GM12801 (cell line): ENCODE measurements around the gene ASCL2.

Source experiments
- CTCF ChIP-seq: IDR thresholded peaks from one replicate; pipeline ENCODE4 v1.5.1; 2011; ENCODE audit warnings: control low read depth; ENCODE audit not compliant: insufficient read length; ENCODE audit errors: extremely low read depth

The ASCL2 gene

DNA sequence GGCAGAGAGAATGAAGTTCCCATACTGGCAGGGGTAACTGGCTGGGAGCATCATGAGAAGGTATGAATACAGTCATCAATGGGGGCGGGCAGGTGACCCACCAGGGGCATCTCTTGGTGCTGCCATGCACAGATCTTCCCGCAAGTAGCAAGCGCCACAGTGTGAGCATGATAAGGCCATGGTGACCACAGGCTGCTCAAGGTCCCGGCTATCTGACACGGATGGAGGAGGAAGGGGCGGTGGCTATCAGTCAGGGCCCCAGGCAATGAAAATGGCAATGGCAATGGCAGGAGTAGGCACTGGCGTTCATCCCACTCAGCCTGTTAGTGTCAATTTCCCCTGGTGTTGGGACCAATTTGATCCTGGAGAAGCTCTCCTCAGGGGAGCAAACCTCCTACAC is 21.6 kb downstream of the ASCL2 start:
- TF ChIP-seq CTCF: no peak

GRCh38 chr11:2248242-2248641 is 22.1 kb downstream of the ASCL2 start:
- no peak for TF ChIP-seq CTCF

DNA sequence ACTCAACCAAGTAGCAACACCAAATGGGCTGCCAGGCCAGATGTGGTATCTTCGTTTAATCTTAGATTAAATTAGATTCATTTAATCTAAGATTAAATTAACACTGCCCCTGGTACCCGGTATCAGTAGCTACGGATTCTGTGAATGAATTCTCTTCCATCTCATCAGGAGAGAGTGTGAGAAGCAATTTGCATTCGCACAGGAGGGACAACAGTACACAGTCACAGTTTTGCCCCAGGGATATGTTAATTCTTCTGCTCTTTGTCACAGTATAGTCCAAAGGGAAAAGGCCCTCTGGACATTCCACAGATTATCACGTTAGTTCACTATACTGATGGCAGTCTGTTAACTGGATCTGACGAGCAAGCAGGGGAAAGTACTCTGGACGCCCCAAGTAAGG is 22.9 kb downstream of the ASCL2 start:
- no peak for TF ChIP-seq CTCF

DNA sequence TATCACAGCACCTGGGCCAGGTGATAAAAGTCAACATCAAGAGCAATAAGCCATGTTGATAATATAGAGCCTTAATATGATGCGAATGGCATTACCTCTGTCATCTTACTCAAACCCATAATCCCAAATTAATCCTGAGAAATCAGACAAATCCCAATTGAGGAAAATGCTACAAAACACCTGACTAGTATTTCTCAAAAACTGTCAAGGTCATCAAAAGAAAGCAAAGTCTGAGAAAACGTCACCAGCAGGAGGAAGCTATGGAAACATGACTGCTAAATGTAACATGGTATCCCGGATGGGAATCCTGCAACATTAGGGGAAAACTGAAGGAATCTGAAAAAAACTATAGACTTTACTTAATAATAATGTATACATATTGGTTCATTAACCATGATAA is 29.6 kb downstream of the ASCL2 start:
- TF ChIP-seq CTCF: no peak

DNA sequence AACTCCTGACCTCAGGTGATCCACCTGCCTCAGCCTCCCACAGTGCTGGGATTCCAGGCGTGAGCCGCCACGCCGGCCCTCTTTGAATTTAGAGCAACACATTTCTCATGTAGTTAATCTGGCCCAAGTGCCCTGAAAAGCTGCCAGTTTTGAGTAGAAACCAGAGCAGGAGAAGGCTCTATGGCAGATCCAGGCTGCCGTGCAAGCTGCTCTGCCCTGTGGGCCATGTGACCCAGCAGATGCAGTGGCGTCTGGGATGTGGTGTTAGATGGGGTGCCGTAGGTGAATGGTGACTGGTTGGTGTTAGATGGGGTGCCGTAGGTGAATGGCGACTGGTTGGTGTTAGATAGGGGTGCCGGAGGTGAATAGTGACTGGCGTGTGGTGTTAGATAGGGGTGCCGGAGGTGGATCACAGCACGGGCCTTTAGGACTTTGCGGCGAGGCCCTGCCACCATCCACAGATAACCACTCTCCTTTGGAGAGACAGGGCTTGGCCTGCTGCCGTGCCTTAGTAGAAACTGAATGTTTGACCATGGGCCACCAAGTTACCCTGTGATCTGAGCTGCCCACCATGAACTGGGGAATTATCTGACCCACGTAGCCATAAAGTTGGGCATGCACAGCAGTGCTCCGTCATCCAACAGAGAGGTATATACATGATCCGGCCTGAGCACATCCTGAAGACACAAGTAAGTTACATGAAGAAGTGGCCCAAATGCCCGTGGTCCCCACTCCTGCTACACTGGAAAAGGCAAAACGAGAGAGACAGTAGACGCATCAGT is 32.7 kb downstream of the ASCL2 start:
- no peak for TF ChIP-seq CTCF

DNA sequence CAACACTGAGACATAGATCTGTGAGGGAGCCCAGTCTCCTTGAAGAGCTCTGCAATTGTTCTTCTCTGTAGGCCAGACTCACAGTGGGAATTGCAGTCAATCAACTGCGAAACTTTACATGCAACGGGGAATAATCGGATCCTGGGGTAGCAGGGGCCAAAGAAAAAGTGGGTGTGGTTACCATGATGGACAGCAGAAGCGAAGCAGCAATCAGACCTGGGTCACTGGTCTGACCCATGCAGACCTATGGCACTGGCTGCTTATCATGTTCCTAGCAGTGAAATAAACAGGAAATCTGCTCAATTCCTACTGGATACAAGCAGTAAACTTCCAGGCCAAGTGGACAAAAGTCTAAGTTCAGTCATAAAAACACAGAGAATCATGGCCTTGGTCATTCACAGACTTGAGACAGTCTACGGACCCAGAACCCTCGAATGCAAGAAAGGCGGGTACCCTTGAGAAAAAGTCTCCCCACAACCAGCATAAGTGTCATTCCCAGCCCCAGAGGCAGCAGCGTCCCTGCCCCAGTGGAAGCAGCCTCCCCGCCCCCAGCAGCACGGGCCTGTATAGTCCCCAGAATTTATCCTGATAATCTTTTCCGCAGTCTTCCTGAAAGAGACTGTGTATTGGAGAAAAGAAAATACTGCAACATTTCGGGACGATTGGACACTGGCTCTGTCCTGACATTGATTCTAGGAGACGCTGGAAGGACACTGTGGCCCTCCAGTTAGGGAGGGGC is 34.6 kb downstream of the ASCL2 start:
- TF ChIP-seq CTCF: no peak

DNA sequence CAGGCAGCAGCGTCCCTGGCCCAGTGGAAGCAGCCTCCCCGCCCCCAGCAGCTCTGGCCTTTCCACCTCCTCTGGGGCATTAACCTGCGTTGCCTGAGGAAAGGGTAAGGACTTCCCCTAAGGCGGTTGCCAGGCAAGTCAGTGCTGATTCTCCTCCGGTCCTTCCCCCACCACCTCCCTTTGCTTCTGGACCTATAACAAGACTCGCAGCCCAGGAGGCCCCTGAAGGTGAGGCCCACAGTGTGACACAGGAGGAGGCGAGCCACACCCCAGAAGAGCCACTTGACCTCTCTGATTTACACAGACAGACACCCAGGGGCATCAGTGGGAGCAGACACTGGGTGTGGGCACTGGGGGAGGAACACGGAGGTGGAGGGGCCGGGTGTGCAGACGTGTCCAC is 35.4 kb downstream of the ASCL2 start:
- TF ChIP-seq CTCF: no peak
